Ramos (cell line): Measurements from ENCODE around the gene RPL37.
"Not testable (repeated sequence)": the region's sequence is repeated elsewhere in the genome, so short reads cannot be mapped to it uniquely, and the experiment has no call there.

ENCODE experiments used
- in situ Hi-C: fragments of 300-500 bp; cut with MboI; formaldehyde crosslinking; loops from one replicate; pipeline ENCODE4 v1.14.3; 2022; ENCODE audit warnings: low sequenced_read_pairs; ENCODE audit not compliant: unreplicated experiment

Gene RPL37

DNA sequence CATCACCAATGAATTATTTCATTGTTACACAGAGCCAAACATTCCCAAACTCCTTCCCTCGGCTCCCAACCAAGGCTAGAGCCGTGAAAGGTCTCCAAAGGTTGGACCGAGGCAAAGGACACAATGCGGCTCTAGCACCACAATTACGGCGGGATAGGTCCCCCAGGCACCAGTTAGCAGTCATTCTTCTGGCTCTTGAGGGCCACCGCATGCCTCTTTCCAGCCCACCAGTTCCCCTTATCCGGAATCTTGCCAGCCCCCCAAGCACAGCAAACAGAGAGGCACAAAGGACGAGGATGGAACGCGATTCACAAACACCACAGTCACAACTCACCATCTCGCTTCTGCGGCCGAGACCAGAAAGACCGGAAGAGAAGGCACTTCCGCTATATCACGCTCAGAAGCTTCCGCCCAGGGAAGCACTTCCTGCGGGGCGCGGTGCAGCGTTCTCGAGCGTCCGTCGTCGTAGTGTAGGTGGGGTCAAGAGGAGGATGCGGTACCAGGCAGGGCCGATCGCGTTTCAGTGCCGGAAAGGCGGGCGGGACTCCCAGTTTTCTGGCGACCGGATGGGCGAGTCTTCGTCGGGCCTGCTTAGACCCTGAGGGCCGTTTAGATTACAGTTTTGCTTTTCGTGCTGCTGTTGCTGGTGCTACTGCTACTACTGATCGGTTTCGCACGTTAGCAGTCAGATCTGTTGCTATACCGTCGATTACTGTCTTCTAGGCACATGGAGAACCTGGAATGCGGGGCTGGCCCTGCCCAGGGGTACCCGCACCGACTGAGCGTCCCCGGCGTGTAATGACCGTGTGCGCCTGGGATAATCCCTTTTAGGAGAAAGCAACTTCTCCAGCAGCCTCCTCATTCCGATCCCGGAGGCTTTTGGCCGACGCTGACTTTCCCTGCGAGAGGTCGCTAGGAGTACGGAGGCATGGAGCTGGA lies at the start of gene RPL37:
TSS of gene RPL37 (minus strand) at position 374 of the 939 bp plus-strand sequence. CDS start at position 337, 37 bp downstream.
- in situ Hi-C loops = no loop called here

DNA sequence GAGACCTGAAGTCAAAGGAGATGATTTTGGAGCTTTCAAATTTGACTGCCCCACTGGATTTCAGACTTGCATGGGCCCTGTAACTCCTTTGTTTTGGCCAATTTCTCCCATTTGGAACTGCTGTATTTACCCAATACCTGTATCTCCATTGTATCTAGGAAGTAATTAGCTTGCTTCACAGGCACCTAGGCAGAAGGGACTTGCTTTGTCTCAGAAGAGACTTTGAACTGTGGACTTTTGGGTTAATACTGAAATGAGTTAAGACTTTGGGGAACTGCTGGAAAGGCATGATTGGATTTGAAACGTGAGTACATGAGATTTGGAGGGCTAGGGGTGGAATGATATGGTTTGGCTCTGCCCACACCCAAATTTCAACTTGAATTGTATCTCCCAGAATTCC lies 48.0 kb upstream of the RPL37 start:
- in situ Hi-C loops = loop anchor here (25.0 kb wide), 2 partner anchors 921 to 1296 kb away; no protein-coding TSS in a partner anchor

DNA sequence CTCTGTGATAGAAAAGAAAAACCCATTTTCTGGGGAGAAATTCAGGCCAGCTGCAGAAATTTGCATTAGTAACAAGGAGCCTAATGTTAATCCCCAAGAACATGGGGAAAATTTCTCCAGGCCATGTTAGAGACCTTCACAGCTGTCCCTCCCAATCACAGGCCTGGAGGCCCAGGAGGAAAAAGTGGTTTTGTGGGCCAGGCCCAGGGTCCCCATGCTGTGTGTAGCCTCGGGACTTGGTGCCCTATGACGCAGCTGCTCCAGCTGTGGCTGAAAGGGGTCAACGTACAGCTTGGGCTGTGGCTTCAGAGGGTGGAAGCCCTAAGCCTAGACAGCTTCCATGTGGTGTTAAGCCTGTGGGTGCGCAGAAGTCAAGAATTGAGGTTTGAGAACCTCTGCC lies 47.3 kb upstream of the RPL37 start:
- in situ Hi-C loops = loop anchor here (25.0 kb wide), 2 partner anchors 920 to 1295 kb away; no protein-coding TSS in a partner anchor

DNA sequence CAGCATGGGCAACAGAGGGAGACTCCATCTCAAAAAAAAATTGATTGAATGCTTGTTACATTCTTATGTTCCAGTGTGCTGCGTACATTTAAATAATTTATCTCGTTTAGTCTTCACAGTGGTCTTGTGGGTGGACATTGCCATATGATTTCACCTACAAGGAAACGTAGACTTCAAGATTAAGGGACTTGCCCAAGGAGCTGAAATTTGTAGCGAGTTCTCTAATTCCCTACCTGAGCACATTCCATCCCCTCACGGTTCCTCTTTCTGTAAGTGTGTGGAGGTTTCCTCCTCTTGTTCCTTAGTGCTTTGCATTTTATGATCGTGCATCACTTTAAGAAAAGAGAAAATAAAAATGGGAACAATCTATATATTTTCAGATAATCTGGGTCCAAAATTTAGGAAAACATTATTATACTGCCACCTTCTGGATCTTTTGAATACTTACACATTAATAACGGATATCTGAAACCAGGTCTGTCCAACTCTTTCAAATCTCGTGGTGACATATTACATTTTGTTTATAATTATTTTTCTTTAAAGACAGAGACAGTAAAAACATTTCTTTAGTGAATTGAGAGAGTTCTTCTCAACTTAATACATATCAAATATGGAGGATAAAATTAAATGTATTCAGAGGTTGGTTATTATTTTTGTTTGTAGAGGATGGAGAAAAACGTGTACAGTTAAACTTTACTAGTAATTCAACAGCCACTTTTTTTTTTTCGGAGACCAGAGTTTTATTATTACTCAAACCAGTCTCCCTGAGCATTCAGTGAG lies 44.3 kb upstream of the RPL37 start:
- in situ Hi-C loops = loop anchor here (25.0 kb wide), 2 partner anchors 917 to 1292 kb away; no protein-coding TSS in a partner anchor

DNA sequence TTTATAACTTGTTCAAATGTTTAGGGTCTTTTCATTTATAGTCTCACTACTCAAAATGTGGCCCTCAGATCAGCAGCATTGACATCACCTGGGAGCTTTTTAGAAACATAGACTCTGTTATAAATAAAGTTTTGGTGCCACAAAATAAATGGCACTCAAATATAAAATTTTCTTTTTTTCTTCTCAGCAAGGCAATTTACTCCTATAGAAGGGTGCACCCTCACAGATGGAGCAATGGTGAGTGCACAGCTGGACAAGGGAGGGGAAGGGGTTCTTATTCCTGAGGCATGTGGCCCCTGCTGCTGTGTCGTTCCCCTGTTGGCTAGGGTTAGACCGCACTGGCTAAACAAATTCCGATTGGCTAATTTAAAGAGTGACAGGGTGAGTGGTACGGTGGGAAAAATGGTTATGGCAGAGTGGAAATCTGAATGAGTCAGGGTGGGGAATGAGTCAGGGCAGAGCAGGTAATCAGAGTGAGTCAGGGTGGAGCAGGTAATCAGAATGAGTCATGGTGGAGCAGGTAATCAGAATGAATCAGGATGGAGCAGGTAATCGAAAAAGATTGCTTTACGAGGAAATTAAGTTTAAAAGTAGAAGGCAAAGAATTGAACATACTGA lies 42.5 kb upstream of the RPL37 start:
- in situ Hi-C loops = loop anchor here (25.0 kb wide), 2 partner anchors 915 to 1290 kb away; no protein-coding TSS in a partner anchor

DNA sequence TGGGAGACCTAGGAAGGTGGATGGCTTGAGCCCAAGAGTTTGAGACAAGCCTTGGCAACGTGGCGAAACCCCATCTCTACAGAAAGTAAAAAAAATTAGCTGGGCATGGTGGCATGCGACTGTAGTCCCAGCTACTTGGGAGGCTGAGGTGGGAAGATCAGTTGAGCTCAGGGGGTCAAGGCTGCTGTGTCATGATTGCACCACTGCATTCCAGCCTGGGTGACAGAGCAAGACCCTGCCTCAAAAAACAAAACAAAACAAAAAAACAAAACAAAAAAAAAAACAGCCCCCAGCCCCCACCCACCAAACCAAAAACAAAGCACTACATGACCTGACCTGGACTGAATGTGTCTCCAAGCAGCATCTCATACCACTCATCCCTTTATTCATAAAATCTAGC lies 40.9 kb upstream of the RPL37 start:
- in situ Hi-C loops = loop anchor here (25.0 kb wide), 2 partner anchors 914 to 1289 kb away; no protein-coding TSS in a partner anchor

DNA sequence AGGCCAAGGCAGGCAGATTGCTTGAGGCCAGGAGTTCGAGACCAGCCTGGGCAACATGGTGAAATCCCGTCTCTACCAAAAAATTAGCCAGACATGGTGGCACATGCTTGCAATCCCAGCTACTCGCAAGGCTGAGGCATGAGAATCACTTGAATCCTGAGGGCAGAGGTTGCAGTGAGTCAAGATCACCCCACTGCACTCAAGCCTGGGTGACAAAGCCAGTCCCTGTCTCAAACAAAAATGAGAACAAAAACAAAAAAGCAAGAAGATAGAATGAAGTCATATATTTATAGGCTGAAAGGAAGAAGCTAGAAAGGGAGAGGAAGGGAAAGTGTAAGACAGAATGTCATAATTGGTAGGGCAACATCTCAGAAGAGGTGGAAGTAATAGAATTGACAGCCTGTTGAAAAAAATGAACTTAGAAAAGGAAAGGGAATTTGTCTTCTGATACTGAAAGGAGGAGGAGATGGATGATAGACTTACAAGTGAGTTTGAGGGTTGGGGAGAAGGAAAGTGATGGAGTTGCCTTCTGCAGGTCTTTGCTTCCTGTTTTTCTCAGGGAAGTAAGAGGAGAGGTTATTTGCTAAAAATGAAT lies 38.4 kb upstream of the RPL37 start:
- in situ Hi-C loops = no loop called here

DNA sequence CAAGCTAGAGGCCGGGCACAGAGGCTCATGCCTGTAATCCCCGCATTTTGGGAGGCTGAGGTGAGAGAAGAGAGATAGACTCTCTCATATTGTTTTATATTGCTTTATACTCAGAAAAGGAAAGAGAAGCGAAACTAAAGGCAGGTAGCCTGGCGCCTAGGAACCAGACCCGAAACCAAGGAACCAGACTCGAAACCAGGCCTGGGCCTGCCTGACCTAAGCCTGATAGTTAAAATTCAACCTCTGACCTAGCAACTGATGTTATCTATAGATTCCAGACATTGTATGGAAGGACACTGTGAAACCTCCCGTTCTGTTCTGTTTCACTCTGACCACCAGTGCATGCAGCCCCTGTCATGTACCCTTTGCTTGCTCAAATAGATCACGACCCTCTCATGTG lies 37.2 kb upstream of the RPL37 start:
- in situ Hi-C loops = not testable (repeated sequence)

DNA sequence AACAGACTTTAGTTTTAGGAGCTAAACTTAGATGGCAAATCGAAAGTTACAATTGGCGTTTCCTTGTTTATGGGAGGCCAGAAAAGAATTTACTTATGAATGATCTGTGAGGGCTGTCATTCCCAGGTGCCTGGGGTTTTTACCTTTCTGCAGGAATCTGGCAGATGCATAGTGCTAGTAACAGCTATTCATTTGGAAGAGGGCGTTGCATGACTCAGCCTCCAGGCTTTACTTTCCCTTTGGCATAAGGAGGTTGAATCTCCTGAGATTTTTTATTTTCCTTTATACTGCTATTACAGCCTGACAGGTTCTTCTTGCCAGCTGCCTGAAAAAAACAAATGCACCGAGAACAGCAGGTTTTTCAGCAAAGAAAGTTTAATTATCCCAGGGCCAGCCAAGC lies 36.2 kb upstream of the RPL37 start:
- in situ Hi-C loops = no loop called here

DNA sequence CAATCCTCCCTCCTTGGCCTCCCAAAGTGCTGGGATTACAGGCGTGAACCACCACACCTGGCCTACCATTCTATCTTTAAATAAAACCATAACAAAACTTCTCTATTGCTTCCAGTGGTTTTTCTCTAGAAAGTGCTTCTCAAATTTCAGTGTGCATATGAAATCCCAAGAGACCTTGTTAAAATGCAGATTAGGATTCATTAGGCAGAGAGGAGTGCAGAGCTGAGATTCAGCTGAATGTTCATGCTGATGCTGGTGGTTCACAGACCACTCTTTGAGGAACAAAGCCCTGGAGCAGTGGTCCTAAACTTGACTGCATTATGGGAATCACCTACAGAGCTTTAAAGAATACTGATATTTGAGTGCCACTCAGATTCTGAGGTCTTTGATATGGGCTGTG lies 34.4 kb upstream of the RPL37 start:
- in situ Hi-C loops = no loop called here

DNA sequence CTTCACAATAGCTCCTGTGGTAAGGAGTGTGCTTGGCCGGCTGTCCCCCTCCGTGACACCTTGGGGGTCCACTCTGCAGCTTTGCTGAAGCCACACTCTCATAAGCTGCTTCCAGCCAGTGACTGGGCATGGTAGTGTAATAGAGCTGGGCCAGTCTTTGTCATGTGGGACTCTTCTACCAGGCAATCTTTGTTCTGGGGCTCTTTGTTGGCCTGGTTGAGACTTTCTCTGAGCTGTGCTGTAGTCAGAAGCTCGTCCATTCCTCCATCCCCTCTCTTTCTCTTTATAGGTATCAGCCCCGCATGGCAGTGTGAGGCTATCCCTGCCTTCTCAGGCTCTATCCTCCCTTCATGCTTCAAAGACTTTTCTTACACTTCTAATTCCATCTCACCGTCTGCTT lies 31.8 kb upstream of the RPL37 start:
- in situ Hi-C loops = no loop called here

DNA sequence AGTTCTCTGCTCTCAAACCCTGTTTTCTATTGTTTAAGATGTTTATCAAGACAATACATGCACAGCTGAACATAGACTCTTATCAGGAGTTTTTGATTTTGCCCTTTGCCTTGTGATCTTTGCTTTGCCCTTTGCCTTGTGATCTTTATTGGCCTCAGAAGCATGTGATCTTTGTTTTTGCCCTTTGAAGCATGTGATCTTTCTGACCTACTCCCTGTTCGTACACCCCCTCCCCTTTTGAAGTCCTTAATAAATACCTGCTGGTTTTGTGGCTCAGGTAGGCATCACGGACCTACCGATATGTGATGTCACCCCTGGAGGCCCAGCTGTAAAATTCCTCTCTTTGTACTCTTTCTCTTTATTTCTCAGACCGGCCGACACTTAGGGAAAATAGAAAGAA lies 30.0 kb upstream of the RPL37 start:
- in situ Hi-C loops = not testable (repeated sequence)

DNA sequence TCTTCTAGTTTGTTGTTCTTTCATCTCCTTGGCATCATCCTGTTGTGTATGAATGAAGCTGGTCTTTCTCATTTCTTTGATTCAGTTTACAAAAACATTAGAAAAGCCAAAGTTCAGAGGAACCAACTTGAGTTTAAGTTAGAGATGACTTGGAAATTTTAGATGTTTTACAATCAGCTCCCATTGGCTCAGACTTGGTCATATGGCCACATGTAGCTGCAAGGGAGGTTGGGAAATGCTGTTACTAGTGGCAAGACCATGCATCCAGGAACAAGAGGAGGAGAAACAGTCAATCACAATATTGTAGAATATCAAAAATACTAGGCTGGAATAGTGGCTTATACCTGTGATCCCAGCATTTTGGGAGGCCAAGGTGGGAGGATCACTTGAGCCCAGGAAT lies 25.7 kb upstream of the RPL37 start:
- in situ Hi-C loops = no loop called here

DNA sequence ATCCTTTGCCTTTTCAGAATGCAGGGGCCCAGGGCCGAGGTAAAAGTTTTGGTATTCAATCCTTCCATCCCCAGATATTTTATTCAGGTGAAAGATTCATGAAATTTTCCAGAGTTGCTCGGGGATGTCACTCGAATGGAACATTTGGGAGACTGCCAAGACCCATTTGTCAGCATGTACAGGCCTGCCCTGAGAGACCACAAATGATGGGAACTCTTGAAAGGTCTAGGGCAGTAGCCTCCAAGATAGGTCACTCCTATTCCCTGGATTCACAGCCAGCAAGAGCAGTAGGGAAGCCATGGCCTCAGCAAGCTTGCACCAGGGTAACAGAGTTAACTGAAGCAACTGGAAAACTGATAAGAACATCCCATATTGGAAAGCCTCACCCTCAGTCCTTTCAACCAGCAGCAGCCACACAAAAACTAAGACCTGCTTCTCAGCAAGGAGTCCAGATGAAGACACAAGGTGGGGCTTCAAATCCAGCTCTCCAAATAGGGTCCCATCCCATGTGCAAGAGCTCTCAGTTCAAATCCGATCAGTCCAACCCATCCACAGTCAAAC lies 18.7 kb upstream of the RPL37 start:
- in situ Hi-C loops = no loop called here

DNA sequence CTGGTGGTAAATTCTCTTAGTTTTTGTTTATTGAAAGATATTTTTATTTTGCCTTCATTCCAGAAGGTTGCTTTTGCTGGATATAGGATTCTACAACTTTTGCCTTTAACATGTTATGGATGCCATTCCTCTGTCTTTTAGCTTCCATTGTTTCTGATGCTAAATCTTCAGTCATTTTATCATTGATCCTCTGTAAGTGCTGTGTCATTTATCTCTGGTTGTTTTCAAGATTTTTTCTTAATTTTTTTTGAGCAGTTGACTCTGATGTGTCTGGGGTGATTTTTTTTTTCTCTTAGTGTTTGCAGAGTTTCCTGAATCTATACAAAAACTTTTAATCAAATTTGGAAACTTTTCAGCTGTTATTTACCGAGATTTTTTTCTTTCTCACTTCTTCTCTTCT lies 12.5 kb upstream of the RPL37 start:
- in situ Hi-C loops = no loop called here

DNA sequence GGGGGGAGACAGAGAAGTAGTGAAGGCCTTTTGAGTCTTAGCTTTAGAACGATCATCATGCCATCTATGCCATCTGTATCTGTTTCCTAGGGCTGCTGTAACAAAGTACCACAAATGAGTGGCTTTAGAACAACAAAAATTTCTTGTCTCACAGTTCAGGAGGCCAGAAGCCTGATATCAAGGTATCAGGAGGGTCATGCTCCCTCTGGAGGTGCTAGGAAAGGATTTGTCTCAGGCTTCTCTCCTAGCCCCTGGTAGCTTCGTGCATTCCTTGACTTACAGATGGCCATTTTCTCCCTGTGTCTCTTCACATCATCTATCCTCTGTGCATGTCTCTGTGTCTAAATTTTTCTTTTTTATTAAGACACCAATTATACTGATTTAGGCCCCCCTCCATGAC lies 11.3 kb upstream of the RPL37 start:
- in situ Hi-C loops = no loop called here

DNA sequence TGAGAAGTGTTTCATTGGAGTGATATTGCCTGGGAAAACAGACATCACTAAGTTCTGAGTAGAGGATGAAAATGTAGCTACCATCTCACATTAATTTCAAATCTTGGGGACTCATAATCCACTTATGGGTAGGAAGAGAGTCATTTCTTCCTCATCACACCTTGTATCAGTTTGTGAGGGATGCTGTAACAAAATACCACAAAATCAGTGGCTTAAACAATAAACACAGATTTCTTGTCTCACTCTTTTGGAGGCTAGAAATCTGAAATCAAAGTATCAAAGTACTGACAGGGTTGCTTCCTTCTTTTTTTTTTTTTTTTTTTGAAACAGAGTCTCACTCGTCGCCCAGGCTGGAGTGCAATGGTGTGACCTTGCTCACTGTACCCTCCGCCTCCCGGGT lies 9.5 kb upstream of the RPL37 start:
- in situ Hi-C loops = no loop called here

DNA sequence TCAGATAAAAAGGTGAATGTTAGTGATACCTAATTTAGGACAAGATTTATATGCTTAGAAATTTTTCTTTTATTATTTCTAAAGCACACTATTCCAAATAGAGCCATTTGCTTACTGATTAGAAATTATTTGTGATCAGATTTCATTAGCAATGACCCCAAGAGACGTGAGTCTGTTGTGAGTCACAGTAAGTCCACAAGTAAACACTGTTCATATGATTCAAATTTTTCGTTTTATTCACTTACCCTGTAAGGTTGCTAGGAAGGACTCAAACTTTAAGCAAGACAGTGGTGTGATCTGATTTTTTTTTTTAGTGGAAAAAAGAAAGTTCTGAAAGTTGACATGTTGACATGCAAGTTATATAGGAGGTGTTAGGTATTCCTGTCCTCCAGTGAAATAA lies 7.3 kb upstream of the RPL37 start:
- in situ Hi-C loops = no loop called here

DNA sequence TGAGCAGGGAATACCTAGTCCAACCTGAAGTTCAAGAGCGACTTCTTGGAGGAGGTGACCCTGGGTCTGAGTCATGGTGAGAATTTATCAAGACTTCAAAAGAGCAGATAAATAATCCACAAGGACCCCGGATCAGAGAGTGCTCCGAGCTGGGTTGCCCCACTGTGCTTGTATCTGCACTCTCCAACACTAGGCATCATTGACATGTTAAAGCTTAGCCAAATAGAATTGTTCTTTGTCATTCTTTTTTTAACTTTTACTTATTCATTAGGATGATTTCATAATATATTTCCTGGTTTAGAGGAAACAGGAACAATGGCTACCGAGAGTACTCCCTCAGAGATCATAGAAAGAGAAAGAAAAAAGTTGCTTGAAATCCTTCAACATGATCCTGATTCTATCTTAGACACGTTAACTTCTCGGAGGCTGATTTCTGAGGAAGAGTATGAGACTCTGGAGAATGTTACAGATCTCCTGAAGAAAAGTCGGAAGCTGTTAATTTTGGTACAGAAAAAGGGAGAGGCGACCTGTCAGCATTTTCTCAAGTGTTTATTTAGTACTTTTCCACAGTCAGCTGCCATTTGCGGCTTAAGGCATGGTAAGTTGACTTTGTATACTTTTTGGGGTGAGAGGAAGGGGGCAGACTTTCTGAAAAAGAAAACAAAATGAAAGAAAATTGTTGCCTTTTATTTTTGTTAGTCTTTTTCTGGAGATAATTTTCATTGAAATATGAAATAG lies 6.2 kb upstream of the RPL37 start, which contains the start of gene CARD6:
TSS of gene CARD6 (plus strand) at position 300 of the 738 bp plus-strand sequence. CDS start at position 316, 16 bp downstream.
- in situ Hi-C loops = no loop called here
